DMS79 (cell line): ENCODE measurements around the gene MAML1.
"Not testable (repeated sequence)": the region's sequence is repeated elsewhere in the genome, so short reads cannot be mapped to it uniquely, and the experiment has no call there.

Experiments used
- DNase-seq: peaks from one replicate; lab custom pipeline; 2025; lab: John Stamatoyannopoulos, UW

Gene MAML1

GRCh38 chr5:179732918-179733771 lies 523 bp downstream of the MAML1 start:
- DNase-seq: peak; percentile 19

- no peak for DNase-seq
Observed at GRCh38 chr5:179733772-179734126, 1.1 kb downstream of the MAML1 start.

DNA sequence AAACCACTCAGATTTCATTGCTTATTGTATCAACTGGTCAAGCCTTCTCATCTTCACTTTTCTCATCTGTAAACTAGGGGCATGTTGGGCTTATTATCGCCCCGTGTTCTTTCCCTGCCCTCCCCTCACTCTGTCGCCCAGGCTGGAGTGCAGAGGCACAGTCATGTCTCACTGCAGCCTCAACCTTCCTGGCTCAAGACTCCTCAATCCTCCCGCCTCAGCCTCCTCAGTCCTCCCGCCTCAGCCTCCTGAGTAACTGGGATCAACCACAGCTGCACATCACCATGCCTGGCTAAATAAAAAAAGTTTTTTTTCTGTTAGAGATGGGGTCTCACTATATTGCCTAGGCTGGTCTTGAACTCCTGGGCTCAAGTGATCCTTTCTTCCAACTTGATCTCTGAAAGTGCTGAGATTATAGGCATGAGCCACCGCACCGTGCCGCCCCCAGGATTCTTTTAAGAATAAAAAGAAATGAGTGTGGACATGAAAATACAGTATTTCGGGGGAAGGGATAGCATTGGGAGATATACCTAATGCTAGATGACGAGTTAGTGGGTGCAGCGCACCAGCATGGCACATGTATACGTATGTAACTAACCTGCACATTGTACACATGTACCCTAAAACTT lies 2.0 kb downstream of the MAML1 start:
- no peak for DNase-seq

- no peak for DNase-seq
Observed at GRCh38 chr5:179738742-179739141, 6.1 kb downstream of the MAML1 start.

DNA sequence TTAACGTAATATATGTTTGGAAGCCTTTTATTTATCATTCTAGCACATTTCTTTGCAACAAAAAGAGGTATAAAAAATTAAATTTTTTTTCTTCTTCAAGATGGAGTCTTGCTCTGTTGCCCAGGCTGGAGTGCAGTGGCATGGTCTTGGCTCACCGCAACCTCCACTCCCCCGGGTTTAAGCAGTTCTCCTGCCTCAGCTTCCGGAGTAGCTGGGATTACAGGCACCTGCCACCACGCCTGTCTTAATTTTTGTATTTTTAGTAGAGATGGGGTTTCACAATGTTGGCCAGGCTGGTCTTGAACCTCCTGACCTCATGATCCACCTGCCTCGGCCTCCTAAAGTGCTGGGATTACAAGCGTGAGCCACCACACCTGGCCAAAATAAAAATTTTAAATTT lies 11.5 kb downstream of the MAML1 start:
- DNase-seq: not testable (repeated sequence)

DNA sequence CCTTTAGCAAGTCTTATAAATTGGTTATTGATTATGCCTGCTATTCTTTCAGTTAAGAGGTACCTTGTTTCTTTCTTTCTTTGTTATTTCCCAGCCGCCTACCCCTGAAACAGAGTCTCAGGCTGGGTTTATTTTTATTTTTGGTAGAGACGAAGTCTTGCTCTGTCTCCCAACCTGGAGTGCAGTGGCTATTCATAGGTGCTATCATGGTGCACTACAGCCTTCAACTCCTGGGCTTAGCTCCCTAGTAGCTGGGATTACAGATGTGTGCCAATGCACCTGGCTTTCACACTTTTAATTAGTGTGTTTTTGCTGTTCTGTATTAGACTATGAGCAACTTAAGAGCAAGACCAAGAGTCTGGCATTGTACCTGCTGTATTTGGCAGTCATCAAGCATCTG lies 14.2 kb downstream of the MAML1 start:
- no peak for DNase-seq

DNA sequence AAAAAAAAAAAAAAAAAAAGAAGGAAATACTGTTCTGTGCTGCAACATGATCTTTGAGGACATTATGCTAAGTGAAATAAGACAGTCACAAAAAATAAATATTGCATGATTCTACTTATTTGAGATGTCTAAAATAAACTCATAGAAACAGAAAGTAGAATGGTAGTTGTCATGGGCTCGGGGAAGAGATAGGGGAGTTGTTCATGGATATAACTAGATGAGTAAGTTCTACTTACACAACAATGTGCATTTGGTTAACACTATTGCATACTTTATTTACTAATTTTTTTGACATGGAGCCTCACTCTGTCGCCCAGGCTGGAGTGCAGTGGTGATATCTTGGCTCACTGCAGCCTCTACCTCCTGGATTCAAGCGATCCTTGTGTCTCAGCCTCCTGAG lies 15.2 kb downstream of the MAML1 start:
- no peak for DNase-seq

- no peak for DNase-seq
Observed at GRCh38 chr5:179749857-179750508, 17.4 kb downstream of the MAML1 start.

DNA sequence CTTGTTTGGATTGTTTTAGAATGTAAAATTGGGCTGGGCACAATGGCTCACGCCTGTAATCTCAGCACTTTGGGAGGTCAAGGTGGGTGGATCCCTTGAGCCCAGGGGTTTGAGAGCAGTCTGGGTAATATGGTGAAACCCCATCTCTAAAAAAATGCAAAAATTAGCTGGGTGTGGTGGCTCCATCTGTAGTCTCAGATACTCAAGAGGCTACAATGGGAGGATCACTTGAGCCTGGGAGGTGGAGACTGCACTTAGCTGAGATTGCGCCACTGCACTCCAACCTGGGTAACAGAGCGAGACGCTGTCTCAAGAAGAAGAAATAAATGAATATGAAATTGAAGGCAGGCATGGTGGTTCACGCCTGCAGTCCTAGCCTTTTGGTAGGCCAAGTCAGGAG lies 21.3 kb downstream of the MAML1 start:
- no peak for DNase-seq

GRCh38 chr5:179755022-179755421 lies 22.4 kb downstream of the MAML1 start:
- DNase-seq: no peak

GRCh38 chr5:179758955-179759354 lies 26.3 kb downstream of the MAML1 start:
- DNase-seq: no peak

- no peak for DNase-seq
Observed at GRCh38 chr5:179759581-179760551, 27.2 kb downstream of the MAML1 start.

GRCh38 chr5:179762079-179762780 lies 29.6 kb downstream of the MAML1 start:
- DNase-seq: no peak

- DNase-seq: no peak
Observed at GRCh38 chr5:179762781-179763176, 30.2 kb downstream of the MAML1 start.

DNA sequence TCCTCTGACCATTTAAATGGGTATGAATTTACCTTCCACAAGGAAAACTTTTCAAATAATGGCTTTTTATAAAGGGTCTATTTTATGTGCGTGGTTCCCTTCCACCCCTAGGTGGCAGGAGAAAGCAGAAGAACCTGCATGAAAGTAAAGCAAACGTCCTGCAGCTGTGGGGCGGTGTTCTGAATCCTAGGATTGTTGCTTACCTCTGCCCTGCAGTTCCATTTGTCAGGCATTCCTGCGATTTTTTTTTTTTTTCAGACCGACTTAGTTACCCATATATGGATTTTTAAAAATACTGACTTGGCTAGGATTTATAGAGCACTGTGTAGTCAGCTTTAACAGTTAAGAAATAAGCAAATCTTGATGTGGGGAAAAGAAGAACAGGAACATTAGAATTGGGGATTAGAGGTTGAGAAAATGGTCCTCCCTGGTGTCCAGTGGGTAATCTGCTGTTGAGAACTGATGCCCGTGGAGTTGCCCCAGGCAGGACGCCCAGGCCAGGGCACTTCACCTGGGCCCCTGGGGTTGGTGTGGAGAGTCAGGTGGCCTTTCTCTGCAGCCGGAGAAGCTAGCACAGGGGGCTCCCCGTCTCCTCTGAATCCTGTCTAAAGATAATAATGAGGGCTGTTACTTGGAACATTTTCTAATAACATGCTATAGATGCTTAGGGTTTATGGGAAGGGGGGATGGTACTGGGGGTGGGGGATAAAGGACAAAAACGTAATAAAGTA lies 30.8 kb downstream of the MAML1 start:
- peak; percentile 13 for DNase-seq

GRCh38 chr5:179764056-179764455 lies 31.4 kb downstream of the MAML1 start:
- no peak for DNase-seq

- DNase-seq: no peak
Observed at GRCh38 chr5:179765400-179765799, 32.8 kb downstream of the MAML1 start.

GRCh38 chr5:179766021-179766725 lies 33.6 kb downstream of the MAML1 start:
- no peak for DNase-seq

- DNase-seq: no peak
Observed at GRCh38 chr5:179766726-179767455, 34.3 kb downstream of the MAML1 start.
